GM20000 (cell line): ENCODE results near the gene PMPCB.
"Not testable (repeated sequence)": the region's sequence is repeated elsewhere in the genome, so short reads cannot be mapped to it uniquely, and the experiment has no call there.

Experiments used
- DNase-seq: peaks from one replicate; pipeline ENCODE4 v3.0.0; 2012; ENCODE audit warnings: low spot score
- CTCF ChIP-seq: IDR thresholded peaks from 2 replicates; pipeline ENCODE4 v1.5.1; 2012; ENCODE audit warnings: mild to moderate bottlenecking, control low read depth; ENCODE audit errors: extremely low read depth, missing control alignments

The PMPCB gene

GRCh38 chr7:103296901-103297836 lies at the start of gene PMPCB:
TSS of gene PMPCB (plus strand) at chr7:103297435. CDS start at chr7:103297460, 25 bp downstream.
- peak; percentile 89 for TF ChIP-seq CTCF
- peak; percentile 92 for DNase-seq

GRCh38 chr7:103253699-103254506 lies 43.3 kb upstream of the PMPCB start:
- not testable (repeated sequence) for DNase-seq

- not testable (repeated sequence) for DNase-seq
These were observed 33.2 kb upstream of the PMPCB start for GRCh38 chr7:103264054-103264453.

- not testable (repeated sequence) for DNase-seq
These were observed 31.0 kb upstream of the PMPCB start for GRCh38 chr7:103266229-103266628.

- not testable (repeated sequence) for DNase-seq
These were observed 23.9 kb upstream of the PMPCB start for GRCh38 chr7:103273374-103273773.

GRCh38 chr7:103274867-103275266 lies 22.4 kb upstream of the PMPCB start:
- DNase-seq, result not testable (repeated sequence)

- not testable (repeated sequence) for DNase-seq
These were observed 19.0 kb upstream of the PMPCB start for GRCh38 chr7:103278195-103278594.

GRCh38 chr7:103279636-103279962 lies 17.6 kb upstream of the PMPCB start:
- DNase-seq, result not testable (repeated sequence)

- peak; percentile 52 for DNase-seq
These were observed 17.1 kb upstream of the PMPCB start for GRCh38 chr7:103279963-103280802.

GRCh38 chr7:103280803-103281155 lies 16.5 kb upstream of the PMPCB start:
- not testable (repeated sequence) for DNase-seq

- not testable (repeated sequence) for DNase-seq
These were observed 14.3 kb upstream of the PMPCB start for GRCh38 chr7:103282802-103283427.

GRCh38 chr7:103292122-103292521 lies 5.1 kb upstream of the PMPCB start:
- TF ChIP-seq CTCF, result no peak
- DNase-seq, result no peak
